HepG2 (cell line): Measurements from ENCODE around the gene ZNF567. TPM values are rescaled to one million over a fixed set of nuclear protein-coding genes. Genes with fewer than 3 reads are reported as not detected.

Experiments
- FOXO1 ChIP-seq: sonication (generic); formaldehyde crosslinking; IDR thresholded peaks from 2 replicates; pipeline ENCODE4 v1.4.0; 2020; ENCODE audit warnings: missing genetic modification reagents
- GTF3A ChIP-seq: sonication (generic); formaldehyde crosslinking; conservative IDR thresholded peaks from 2 replicates; pipeline ENCODE4 v1.4.0; 2020; ENCODE audit warnings: mild to moderate bottlenecking, missing genetic modification reagents
- HMGA1 ChIP-seq: sonication (generic); formaldehyde crosslinking; conservative IDR thresholded peaks from 2 replicates; pipeline ENCODE4 v1.4.0; 2020; ENCODE audit warnings: missing genetic modification reagents
- JDP2 ChIP-seq: sonication (generic); formaldehyde crosslinking; IDR thresholded peaks from 2 replicates; pipeline ENCODE4 v1.8.1; 2022; ENCODE audit warnings: missing genetic modification reagents, borderline replicate concordance
- MTF2 ChIP-seq: sonication (generic); formaldehyde crosslinking; IDR thresholded peaks from 2 replicates; pipeline ENCODE4 v1.5.0; 2020; ENCODE audit warnings: missing genetic modification reagents, borderline replicate concordance
- MXI1 ChIP-seq: IDR thresholded peaks from 3 replicates; pipeline ENCODE4 v1.6.1; 2012; ENCODE audit warnings: low read depth, low read length, inconsistent platforms, borderline replicate concordance
- NKX3-1 ChIP-seq: sonication (generic); formaldehyde crosslinking; IDR thresholded peaks from 2 replicates; pipeline ENCODE4 v1.5.0; 2020; ENCODE audit warnings: missing genetic modification reagents
- NPAS2 ChIP-seq: sonication (generic); formaldehyde crosslinking; IDR thresholded peaks from 2 replicates; pipeline ENCODE4 v1.8.0; 2022; ENCODE audit warnings: mild to moderate bottlenecking, missing genetic modification reagents, borderline replicate concordance
- PHB2 ChIP-seq: fragments of 450-650 bp; IDR thresholded peaks from 2 replicates; pipeline ENCODE4 v1.6.1; 2018; ENCODE audit not compliant: partially characterized antibody
- PHF5A ChIP-seq: IDR thresholded peaks from one replicate; pipeline ENCODE4 v1.6.1; 2018; ENCODE audit warnings: low read depth, missing genetic modification reagents; ENCODE audit not compliant: unreplicated experiment
- PITX1 ChIP-seq: sonication (generic); formaldehyde crosslinking; IDR thresholded peaks from 2 replicates; pipeline ENCODE4 v1.5.1; 2020; ENCODE audit warnings: mild to moderate bottlenecking, missing genetic modification reagents
- POLR2G ChIP-seq: fragments of 200-400 bp; formaldehyde crosslinking; IDR thresholded peaks from 2 replicates; pipeline ENCODE4 v1.6.1; 2018; ENCODE audit warnings: mild to moderate bottlenecking, low read depth, low read length, moderate library complexity
- REPIN1 ChIP-seq: sonication (generic); formaldehyde crosslinking; IDR thresholded peaks from 2 replicates; pipeline ENCODE4 v1.8.0; 2022; ENCODE audit warnings: missing genetic modification reagents, low read depth, mild to moderate bottlenecking, borderline replicate concordance
- TAF1 ChIP-seq: sonication (generic); formaldehyde crosslinking; IDR thresholded peaks from 2 replicates; pipeline ENCODE4 v1.4.0; 2020; ENCODE audit warnings: missing genetic modification reagents
- ZNF143 ChIP-seq: sonication (generic); formaldehyde crosslinking; IDR thresholded peaks from 2 replicates; pipeline ENCODE4 v1.4.0; 2020; ENCODE audit warnings: missing genetic modification reagents
- ZNF383 ChIP-seq: sonication (generic); formaldehyde crosslinking; IDR thresholded peaks from 2 replicates; pipeline ENCODE4 v1.4.0; 2020; ENCODE audit warnings: missing genetic modification reagents, mild to moderate bottlenecking, borderline replicate concordance
- ZNF605 ChIP-seq: sonication (generic); formaldehyde crosslinking; IDR thresholded peaks from 2 replicates; pipeline ENCODE4 v1.8.0; 2022; ENCODE audit warnings: mild to moderate bottlenecking, missing genetic modification reagents
- ZNF619 ChIP-seq: sonication (generic); formaldehyde crosslinking; IDR thresholded peaks from 2 replicates; pipeline ENCODE4 v1.4.0; 2020; ENCODE audit warnings: mild to moderate bottlenecking, missing genetic modification reagents
- polyA plus RNA-seq, 8 experiments: library from polyadenylated mRNA; depleted of rRNA in 3 of 8; stranded (reverse) in 7 of 8; unstranded in 1 of 8; fragments of >200 nt; fragmentation: Illumina TruSeq in 4 of 8; extraction: Trizol in 4 of 8; gene quantifications; 2 replicates each; pipeline versions ENCODE4 v1.2.1 to v1.2.3, GENCODE V29; 2011 to 2016; ENCODE audit warnings: low read depth in 4 of 8, missing spikeins in 1 of 8, mixed read lengths in 1 of 8; ENCODE audit not compliant: insufficient read depth in 1 of 8
- total RNA-seq, 5 experiments: library from RNA; depleted of rRNA; stranded (reverse); fragments of >200 nt; fragmentation: Illumina TruSeq; extraction: Trizol; gene quantifications; 2 replicates each; pipeline ENCODE4 v1.2.3, GENCODE V29; 2016; ENCODE audit warnings: low read depth in 1 of 5
- TF ChIP-seq, protein P1 (sequence below): sonication (generic); formaldehyde crosslinking; IDR thresholded peaks from 2 replicates; pipeline ENCODE4 v1.4.0; 2020; ENCODE audit warnings: missing genetic modification reagents, borderline replicate concordance
- TF ChIP-seq, protein P2 (sequence below): sonication (generic); formaldehyde crosslinking; IDR thresholded peaks from 2 replicates; pipeline ENCODE4 v1.8.1; 2022; ENCODE audit warnings: low read depth, mild to moderate bottlenecking, missing genetic modification reagents
- TF ChIP-seq, protein P3 (sequence below): sonication (generic); formaldehyde crosslinking; IDR thresholded peaks from 2 replicates; pipeline ENCODE4 v1.5.0; 2020; ENCODE audit warnings: missing genetic modification reagents
- TF ChIP-seq, protein P4 (sequence below): sonication (generic); formaldehyde crosslinking; conservative IDR thresholded peaks from 2 replicates; pipeline ENCODE4 v1.4.0; 2020; ENCODE audit warnings: missing genetic modification reagents

Gene ZNF567
- total and polyA plus RNA-seq, 2 of the 13 experiments (the other 11 are each of a cell fraction or from before 2014, with no cell fraction given), result 3.1 to 6.8 TPM

DNA sequence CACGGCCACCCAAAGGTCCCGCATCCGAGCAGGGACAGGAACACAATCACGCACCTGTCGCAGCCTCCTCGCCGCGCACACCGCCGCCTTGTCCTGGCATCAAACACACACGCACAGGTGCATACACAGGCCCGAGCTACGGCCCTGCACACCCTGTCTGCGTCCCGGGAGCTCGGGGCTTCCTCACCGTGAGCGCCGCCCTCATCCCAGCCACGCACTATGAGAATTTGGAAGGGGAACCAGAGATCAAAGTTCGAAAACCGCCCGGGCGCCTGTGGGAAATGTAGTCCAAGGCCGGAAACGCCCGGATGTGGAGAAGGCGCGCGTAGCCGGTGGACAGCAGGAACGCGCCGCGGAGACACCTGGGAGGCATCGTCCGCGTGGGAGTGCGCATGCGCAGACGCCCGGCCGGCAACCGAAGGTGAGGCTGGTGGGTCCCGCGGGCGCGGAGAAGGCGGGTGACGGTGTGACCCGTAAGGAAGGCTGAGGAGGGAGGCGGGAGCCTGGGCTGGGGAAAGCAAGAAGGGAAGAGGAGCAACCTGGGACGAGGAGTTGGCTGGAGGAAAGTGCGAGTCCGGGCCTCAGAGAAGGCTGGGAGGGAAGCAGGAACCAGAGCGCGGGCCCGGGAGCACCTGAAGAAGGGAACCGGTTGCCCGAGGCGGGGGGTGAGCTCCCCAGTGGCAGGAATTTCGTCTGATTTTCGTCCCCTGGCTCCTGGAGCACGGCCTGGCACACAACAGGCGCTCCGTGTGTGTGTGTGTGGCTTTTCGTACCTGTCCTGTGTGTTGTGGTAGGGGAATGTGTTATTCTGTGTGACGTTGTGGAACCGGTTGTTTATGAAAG is at the start of gene ZNF567 (continued):
- TF ChIP-seq, protein P1, sequence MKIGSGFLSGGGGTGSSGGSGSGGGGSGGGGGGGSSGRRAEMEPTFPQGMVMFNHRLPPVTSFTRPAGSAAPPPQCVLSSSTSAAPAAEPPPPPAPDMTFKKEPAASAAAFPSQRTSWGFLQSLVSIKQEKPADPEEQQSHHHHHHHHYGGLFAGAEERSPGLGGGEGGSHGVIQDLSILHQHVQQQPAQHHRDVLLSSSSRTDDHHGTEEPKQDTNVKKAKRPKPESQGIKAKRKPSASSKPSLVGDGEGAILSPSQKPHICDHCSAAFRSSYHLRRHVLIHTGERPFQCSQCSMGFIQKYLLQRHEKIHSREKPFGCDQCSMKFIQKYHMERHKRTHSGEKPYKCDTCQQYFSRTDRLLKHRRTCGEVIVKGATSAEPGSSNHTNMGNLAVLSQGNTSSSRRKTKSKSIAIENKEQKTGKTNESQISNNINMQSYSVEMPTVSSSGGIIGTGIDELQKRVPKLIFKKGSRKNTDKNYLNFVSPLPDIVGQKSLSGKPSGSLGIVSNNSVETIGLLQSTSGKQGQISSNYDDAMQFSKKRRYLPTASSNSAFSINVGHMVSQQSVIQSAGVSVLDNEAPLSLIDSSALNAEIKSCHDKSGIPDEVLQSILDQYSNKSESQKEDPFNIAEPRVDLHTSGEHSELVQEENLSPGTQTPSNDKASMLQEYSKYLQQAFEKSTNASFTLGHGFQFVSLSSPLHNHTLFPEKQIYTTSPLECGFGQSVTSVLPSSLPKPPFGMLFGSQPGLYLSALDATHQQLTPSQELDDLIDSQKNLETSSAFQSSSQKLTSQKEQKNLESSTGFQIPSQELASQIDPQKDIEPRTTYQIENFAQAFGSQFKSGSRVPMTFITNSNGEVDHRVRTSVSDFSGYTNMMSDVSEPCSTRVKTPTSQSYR (CRISPR knock-in tag), result no peak
- no peak for TF ChIP-seq MTF2 (CRISPR knock-in tag)
- no peak for TF ChIP-seq NPAS2 (CRISPR knock-in tag)
- peak; percentile 96 for TF ChIP-seq REPIN1
- no peak for TF ChIP-seq HMGA1
- TF ChIP-seq PHB2, result no peak
- no peak for TF ChIP-seq JDP2 (CRISPR knock-in tag)
- TF ChIP-seq NKX3-1 (CRISPR knock-in tag), result peak; percentile 64; the same call in 1 of the 2 replicates
- TF ChIP-seq GTF3A (CRISPR knock-in tag), result no peak
- peak; percentile 88 for TF ChIP-seq POLR2G
- TF ChIP-seq ZNF605 (CRISPR knock-in tag), result peak; percentile 97
- peak; percentile 75; the same call in 1 of the 3 replicates for TF ChIP-seq MXI1
- TF ChIP-seq, protein P2, sequence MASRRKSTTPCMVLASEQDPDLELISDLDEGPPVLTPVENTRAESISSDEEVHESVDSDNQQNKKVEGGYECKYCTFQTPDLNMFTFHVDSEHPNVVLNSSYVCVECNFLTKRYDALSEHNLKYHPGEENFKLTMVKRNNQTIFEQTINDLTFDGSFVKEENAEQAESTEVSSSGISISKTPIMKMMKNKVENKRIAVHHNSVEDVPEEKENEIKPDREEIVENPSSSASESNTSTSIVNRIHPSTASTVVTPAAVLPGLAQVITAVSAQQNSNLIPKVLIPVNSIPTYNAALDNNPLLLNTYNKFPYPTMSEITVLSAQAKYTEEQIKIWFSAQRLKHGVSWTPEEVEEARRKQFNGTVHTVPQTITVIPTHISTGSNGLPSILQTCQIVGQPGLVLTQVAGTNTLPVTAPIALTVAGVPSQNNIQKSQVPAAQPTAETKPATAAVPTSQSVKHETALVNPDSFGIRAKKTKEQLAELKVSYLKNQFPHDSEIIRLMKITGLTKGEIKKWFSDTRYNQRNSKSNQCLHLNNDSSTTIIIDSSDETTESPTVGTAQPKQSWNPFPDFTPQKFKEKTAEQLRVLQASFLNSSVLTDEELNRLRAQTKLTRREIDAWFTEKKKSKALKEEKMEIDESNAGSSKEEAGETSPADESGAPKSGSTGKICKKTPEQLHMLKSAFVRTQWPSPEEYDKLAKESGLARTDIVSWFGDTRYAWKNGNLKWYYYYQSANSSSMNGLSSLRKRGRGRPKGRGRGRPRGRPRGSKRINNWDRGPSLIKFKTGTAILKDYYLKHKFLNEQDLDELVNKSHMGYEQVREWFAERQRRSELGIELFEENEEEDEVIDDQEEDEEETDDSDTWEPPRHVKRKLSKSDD (CRISPR knock-in tag), result 0 out of 2 replicates have a peak, but pooled peaks have one; percentile 22
- TF ChIP-seq TAF1 (CRISPR knock-in tag), result peak; percentile 64
- peak; percentile 21; the same call in 1 of the 2 replicates for TF ChIP-seq FOXO1 (CRISPR knock-in tag)
- TF ChIP-seq, protein P3, sequence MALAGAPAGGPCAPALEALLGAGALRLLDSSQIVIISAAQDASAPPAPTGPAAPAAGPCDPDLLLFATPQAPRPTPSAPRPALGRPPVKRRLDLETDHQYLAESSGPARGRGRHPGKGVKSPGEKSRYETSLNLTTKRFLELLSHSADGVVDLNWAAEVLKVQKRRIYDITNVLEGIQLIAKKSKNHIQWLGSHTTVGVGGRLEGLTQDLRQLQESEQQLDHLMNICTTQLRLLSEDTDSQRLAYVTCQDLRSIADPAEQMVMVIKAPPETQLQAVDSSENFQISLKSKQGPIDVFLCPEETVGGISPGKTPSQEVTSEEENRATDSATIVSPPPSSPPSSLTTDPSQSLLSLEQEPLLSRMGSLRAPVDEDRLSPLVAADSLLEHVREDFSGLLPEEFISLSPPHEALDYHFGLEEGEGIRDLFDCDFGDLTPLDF, result peak; percentile 91
- TF ChIP-seq PITX1 (CRISPR knock-in tag), result peak; percentile 53; the same call in 1 of the 2 replicates
- peak; percentile 97 for TF ChIP-seq ZNF143 (CRISPR knock-in tag)
- TF ChIP-seq, protein P4, sequence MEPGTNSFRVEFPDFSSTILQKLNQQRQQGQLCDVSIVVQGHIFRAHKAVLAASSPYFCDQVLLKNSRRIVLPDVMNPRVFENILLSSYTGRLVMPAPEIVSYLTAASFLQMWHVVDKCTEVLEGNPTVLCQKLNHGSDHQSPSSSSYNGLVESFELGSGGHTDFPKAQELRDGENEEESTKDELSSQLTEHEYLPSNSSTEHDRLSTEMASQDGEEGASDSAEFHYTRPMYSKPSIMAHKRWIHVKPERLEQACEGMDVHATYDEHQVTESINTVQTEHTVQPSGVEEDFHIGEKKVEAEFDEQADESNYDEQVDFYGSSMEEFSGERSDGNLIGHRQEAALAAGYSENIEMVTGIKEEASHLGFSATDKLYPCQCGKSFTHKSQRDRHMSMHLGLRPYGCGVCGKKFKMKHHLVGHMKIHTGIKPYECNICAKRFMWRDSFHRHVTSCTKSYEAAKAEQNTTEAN (CRISPR knock-in tag), result 0 out of 2 replicates have a peak, but pooled peaks have one; percentile 46
- peak; percentile 48 for TF ChIP-seq PHF5A (CRISPR knock-in tag)
- 0 out of 2 replicates have a peak, but pooled peaks have one; percentile 2 for TF ChIP-seq ZNF383 (CRISPR knock-in tag)
- peak; percentile 40; the same call in 1 of the 2 replicates for TF ChIP-seq ZNF619 (CRISPR knock-in tag)
